SK-N-SH treated with all-trans-retinoic acid at 6 μM for 48 hours (cell line): ENCODE measurements around the gene TMEM94.

Source experiments
- ATAC-seq: fragments of 200-7000 bp; cut with Tn5 transposase; 3 replicates; pipeline ENCODE4 v1.9.1; 2020; ENCODE audit warnings: mild to moderate bottlenecking, moderate library complexity
- ARNTL ChIP-seq: fragments of 450-650 bp; formaldehyde crosslinking; IDR thresholded peaks from 2 replicates; pipeline ENCODE4 v1.5.0; 2020; ENCODE audit warnings: low read depth, mild to moderate bottlenecking, moderate library complexity, borderline replicate concordance
- BACH2 ChIP-seq: fragments of 250-450 bp; sonication (Bioruptor Pico); IDR thresholded peaks from 2 replicates; pipeline ENCODE4 v1.9.0; 2021; ENCODE audit warnings: mild to moderate bottlenecking, borderline replicate concordance
- CREB5 ChIP-seq: fragments of 250-450 bp; sonication (Bioruptor Pico); IDR thresholded peaks from 2 replicates; pipeline ENCODE4 v1.5.1; 2020; ENCODE audit warnings: low read depth, mild to moderate bottlenecking, moderate library complexity
- CSDC2 ChIP-seq: fragments of 250-450 bp; sonication (Bioruptor Pico); IDR thresholded peaks from 2 replicates; pipeline ENCODE4 v1.5.0; 2020; ENCODE audit warnings: mild to moderate bottlenecking, moderate library complexity
- CSRNP3 ChIP-seq: fragments of 250-450 bp; sonication (Bioruptor Pico); IDR thresholded peaks from 2 replicates; pipeline ENCODE4 v1.5.1; 2021; ENCODE audit warnings: mild to moderate bottlenecking, moderate library complexity
- ESRRG ChIP-seq: fragments of 250-450 bp; sonication (Bioruptor Pico); IDR thresholded peaks from 2 replicates; pipeline ENCODE4 v1.6.1; 2021; ENCODE audit warnings: mild to moderate bottlenecking
- GLIS3 ChIP-seq: fragments of 250-450 bp; sonication (Bioruptor Pico); IDR thresholded peaks from 2 replicates; pipeline ENCODE4 v1.5.0; 2020; ENCODE audit warnings: mild to moderate bottlenecking, moderate library complexity
- ISL1 ChIP-seq: fragments of 250-450 bp; sonication (Bioruptor Pico); IDR thresholded peaks from 2 replicates; pipeline ENCODE4 v2.1.2; 2022; ENCODE audit warnings: mild to moderate bottlenecking, moderate library complexity
- OSR1 ChIP-seq: fragments of 250-450 bp; sonication (Bioruptor Pico); IDR thresholded peaks from 2 replicates; pipeline ENCODE4 v1.8.0; 2022; ENCODE audit warnings: moderate library complexity, mild to moderate bottlenecking, inconsistent platforms
- PATZ1 ChIP-seq: fragments of 250-450 bp; sonication (Bioruptor Pico); IDR thresholded peaks from 2 replicates; pipeline ENCODE4 v1.8.0; 2020; ENCODE audit warnings: mild to moderate bottlenecking, moderate library complexity, borderline replicate concordance
- POU6F1 ChIP-seq: fragments of 250-450 bp; sonication (Bioruptor Pico); IDR thresholded peaks from 2 replicates; pipeline ENCODE4 v1.8.0; 2021; ENCODE audit warnings: low read depth, mild to moderate bottlenecking, moderate library complexity, borderline replicate concordance
- PPARA ChIP-seq: fragments of 250-450 bp; sonication (Bioruptor Pico); IDR thresholded peaks from 2 replicates; pipeline ENCODE4 v1.5.0; 2020; ENCODE audit warnings: mild to moderate bottlenecking, borderline replicate concordance
- RARB ChIP-seq: fragments of 250-450 bp; sonication (Bioruptor Pico); IDR thresholded peaks from 2 replicates; pipeline ENCODE4 v1.8.0; 2021; ENCODE audit warnings: mild to moderate bottlenecking, moderate library complexity
- SNAI2 ChIP-seq: fragments of 250-450 bp; sonication (Bioruptor Pico); IDR thresholded peaks from 2 replicates; pipeline ENCODE4 v1.5.0; 2020; ENCODE audit warnings: mild to moderate bottlenecking, moderate library complexity
- TOX ChIP-seq: fragments of 250-450 bp; sonication (Bioruptor Pico); IDR thresholded peaks from 2 replicates; pipeline ENCODE4 v1.8.0; 2021; ENCODE audit warnings: mild to moderate bottlenecking, moderate library complexity, borderline replicate concordance
- TSHZ2 ChIP-seq: fragments of 250-450 bp; sonication (Bioruptor Pico); IDR thresholded peaks from 2 replicates; pipeline ENCODE4 v1.5.0; 2020; ENCODE audit warnings: mild to moderate bottlenecking, moderate library complexity
- ZC3H10 ChIP-seq: fragments of 250-450 bp; sonication (Bioruptor Pico); IDR thresholded peaks from 2 replicates; pipeline ENCODE4 v1.5.1; 2021; ENCODE audit warnings: mild to moderate bottlenecking, moderate library complexity
- ZFP3 ChIP-seq: fragments of 250-450 bp; sonication (Bioruptor Pico); IDR thresholded peaks from 2 replicates; pipeline ENCODE4 v1.5.0; 2020; ENCODE audit warnings: mild to moderate bottlenecking, moderate library complexity
- ZFP30 ChIP-seq: fragments of 450-650 bp; formaldehyde crosslinking; IDR thresholded peaks from 2 replicates; pipeline ENCODE4 v1.5.0; 2022; ENCODE audit warnings: mild to moderate bottlenecking, moderate library complexity
- ZNF565 ChIP-seq: fragments of 450-650 bp; formaldehyde crosslinking; conservative IDR thresholded peaks from 2 replicates; pipeline ENCODE4 v1.5.0; 2020; ENCODE audit warnings: low read depth, mild to moderate bottlenecking, moderate library complexity
- ZNF8 ChIP-seq: fragments of 450-650 bp; formaldehyde crosslinking; IDR thresholded peaks from 2 replicates; pipeline ENCODE4 v1.5.0; 2020; ENCODE audit warnings: mild to moderate bottlenecking, moderate library complexity

Gene TMEM94

GRCh38 chr17:75496005-75496404 is 39.6 kb downstream of the TMEM94 start:
- ATAC-seq, result no peak
- TF ChIP-seq CSRNP3 (CRISPR knock-in tag) (no peak), ARNTL (CRISPR knock-in tag) (no peak), TOX (CRISPR knock-in tag) (no peak), ZFP30 (CRISPR knock-in tag) (no peak), ZNF565 (CRISPR knock-in tag) (no peak), OSR1 (no peak), PATZ1 (CRISPR knock-in tag) (no peak), ISL1 (no peak), TSHZ2 (CRISPR knock-in tag) (no peak), POU6F1 (CRISPR knock-in tag) (no peak), ZC3H10 (no peak), ZFP3 (no peak), PPARA (CRISPR knock-in tag) (no peak), GLIS3 (CRISPR knock-in tag) (no peak), RARB (no peak)

- TF ChIP-seq BACH2 (no peak), ARNTL (CRISPR knock-in tag) (no peak)
- ATAC-seq, result no peak; the same call in 2 of the 3 replicates
Measured at GRCh38 chr17:75498039-75498725, 41.7 kb downstream of the TMEM94 start.

- ATAC-seq, result peak; percentile 5
- no peak for TF ChIP-seq CSDC2 (CRISPR knock-in tag)
- no peak for TF ChIP-seq BACH2
- no peak for TF ChIP-seq ZNF565 (CRISPR knock-in tag)
- TF ChIP-seq, all 23 proteins: peak for 0
Measured at GRCh38 chr17:75498726-75499213, 42.3 kb downstream of the TMEM94 start.

- ATAC-seq, result 0 out of 3 replicates have a peak, but pooled peaks have one; percentile 1
- no peak for TF ChIP-seq ARNTL (CRISPR knock-in tag)
- TF ChIP-seq ZFP30 (CRISPR knock-in tag), result no peak
- TF ChIP-seq CREB5, result no peak
- TF ChIP-seq ZFP3, result no peak
- TF ChIP-seq ZNF8, result no peak
- TF ChIP-seq OSR1, result no peak
- TF ChIP-seq PPARA (CRISPR knock-in tag), result no peak
- TF ChIP-seq TSHZ2 (CRISPR knock-in tag), result no peak
- no peak for TF ChIP-seq ESRRG (CRISPR knock-in tag)
- no peak for TF ChIP-seq POU6F1 (CRISPR knock-in tag)
- TF ChIP-seq SNAI2 (CRISPR knock-in tag), result no peak
Measured at GRCh38 chr17:75499313-75500022, 43.0 kb downstream of the TMEM94 start.
